Measurements from ENCODE around the gene PKD2L1.

Gene PKD2L1

GRCh38 chr10:100318207-100318606 is 11.8 kb downstream of the PKD2L1 start:
- no peak for TF ChIP-seq CTCF (IDR thresholded peaks at IDR 0.05)
- H3K4me2 ChIP-seq (ENCODE audit: low read length): no peak overlapping the region
- H3K4me1 ChIP-seq: no peaks in the 10 kb centered on the region
- H3K27me3 ChIP-seq (ENCODE audit: control insufficient read depth, insufficient read depth, low read length): no peaks in the 10 kb centered on the region
- no peaks in the 10 kb centered on the region for H3K9me3 ChIP-seq (ENCODE audit: control insufficient read depth, low read length)
- no peaks in the 10 kb centered on the region for H3K79me2 ChIP-seq
- H3K36me3 ChIP-seq (ENCODE audit: control insufficient read depth, insufficient read depth, low read length): no peaks in the 10 kb centered on the region
- H3K9ac ChIP-seq: no peak overlapping the region
- no peak overlapping the region for H2AFZ ChIP-seq
- no peak overlapping the region for H3K27ac ChIP-seq
- H3K4me3 ChIP-seq (ENCODE audit: low read depth, low read length): no peak overlapping the region

- H3K27ac ChIP-seq: no peak overlapping the region
- H3K4me3 ChIP-seq (ENCODE audit: low read depth, low read length): no peak overlapping the region
- no peaks in the 10 kb centered on the region for H3K79me2 ChIP-seq
- H3K36me3 ChIP-seq (ENCODE audit: control insufficient read depth, insufficient read depth, low read length): no peaks in the 10 kb centered on the region
- H2AFZ ChIP-seq: no peak overlapping the region
- no peaks in the 10 kb centered on the region for H3K27me3 ChIP-seq (ENCODE audit: control insufficient read depth, insufficient read depth, low read length)
- no peaks in the 10 kb centered on the region for H3K9me3 ChIP-seq (ENCODE audit: control insufficient read depth, low read length)
- no peaks in the 10 kb centered on the region for H3K4me1 ChIP-seq
- no peak for TF ChIP-seq CTCF (IDR thresholded peaks at IDR 0.05)
- no peak overlapping the region for H3K4me2 ChIP-seq (ENCODE audit: low read length)
- no peak overlapping the region for H3K9ac ChIP-seq
Observed at GRCh38 chr10:100315615-100316014, 14.4 kb downstream of the PKD2L1 start.

- Histone ChIP-seq H3K36me3 (ENCODE audit: control insufficient read depth, insufficient read depth, low read length) (no peaks in the 10 kb centered on the region), H3K9ac (no peak overlapping the region), H3K79me2 (no peaks in the 10 kb centered on the region), H3K4me3 (ENCODE audit: low read depth, low read length) (no peak overlapping the region), H2AFZ (no peak overlapping the region), H3K27ac (no peak overlapping the region), H3K27me3 (ENCODE audit: control insufficient read depth, insufficient read depth, low read length) (no peaks in the 10 kb centered on the region), H3K4me1 (no peaks in the 10 kb centered on the region), H3K9me3 (ENCODE audit: control insufficient read depth, low read length) (no peaks in the 10 kb centered on the region), H3K4me2 (ENCODE audit: low read length) (no peak overlapping the region)
- no peak for TF ChIP-seq CTCF (IDR thresholded peaks at IDR 0.05)
Observed at GRCh38 chr10:100311298-100311697, 18.7 kb downstream of the PKD2L1 start.

GRCh38 chr10:100307684-100308083 is 22.3 kb downstream of the PKD2L1 start:
- H2AFZ ChIP-seq: no peak overlapping the region
- no peak overlapping the region for H3K4me3 ChIP-seq (ENCODE audit: low read depth, low read length)
- H3K9me3 ChIP-seq (ENCODE audit: control insufficient read depth, low read length): no peaks in the 10 kb centered on the region
- no peaks in the 10 kb centered on the region for H3K36me3 ChIP-seq (ENCODE audit: control insufficient read depth, insufficient read depth, low read length)
- H3K27me3 ChIP-seq (ENCODE audit: control insufficient read depth, insufficient read depth, low read length): no peaks in the 10 kb centered on the region
- H3K79me2 ChIP-seq: no peaks in the 10 kb centered on the region
- no peak overlapping the region for H3K4me2 ChIP-seq (ENCODE audit: low read length)
- H3K9ac ChIP-seq: no peak overlapping the region
- H3K27ac ChIP-seq: no peak overlapping the region
- TF ChIP-seq CTCF (IDR thresholded peaks at IDR 0.05): no peak
- no peaks in the 10 kb centered on the region for H3K4me1 ChIP-seq

- Histone ChIP-seq H3K36me3 (ENCODE audit: control insufficient read depth, insufficient read depth, low read length) (no peaks in the 10 kb centered on the region), H3K9me3 (ENCODE audit: control insufficient read depth, low read length) (no peaks in the 10 kb centered on the region), H3K79me2 (no peaks in the 10 kb centered on the region), H3K27ac (no peak overlapping the region), H3K4me2 (ENCODE audit: low read length) (no peak overlapping the region), H3K4me1 (no peaks in the 10 kb centered on the region), H3K27me3 (ENCODE audit: control insufficient read depth, insufficient read depth, low read length) (no peaks in the 10 kb centered on the region), H3K4me3 (ENCODE audit: low read depth, low read length) (no peak overlapping the region), H3K9ac (no peak overlapping the region), H2AFZ (no peak overlapping the region)
- no peak for TF ChIP-seq CTCF (IDR thresholded peaks at IDR 0.05)
Observed at GRCh38 chr10:100306861-100307260, 23.2 kb downstream of the PKD2L1 start.
